GM19239 (cell line): ENCODE data around the gene DOCK11.

Experiments
- DNase-seq: peaks from one replicate; pipeline ENCODE4 v3.0.0; 2011; ENCODE audit warnings: low spot score; ENCODE audit not compliant: insufficient read length
- FAIRE-seq: peaks from 2 replicates; lab custom pipeline; 2011; peaks lifted over from hg19 to GRCh38; lab: Jason Lieb, UNC

Gene DOCK11

GRCh38 chrX:118498755-118499154 lies 3.1 kb downstream of the DOCK11 start:
- FAIRE-seq (peak; percentile 90), DNase-seq (no peak)

- FAIRE-seq (no peak), DNase-seq (no peak)
Measured at GRCh38 chrX:118499295-118499694, 3.7 kb downstream of the DOCK11 start.

DNA sequence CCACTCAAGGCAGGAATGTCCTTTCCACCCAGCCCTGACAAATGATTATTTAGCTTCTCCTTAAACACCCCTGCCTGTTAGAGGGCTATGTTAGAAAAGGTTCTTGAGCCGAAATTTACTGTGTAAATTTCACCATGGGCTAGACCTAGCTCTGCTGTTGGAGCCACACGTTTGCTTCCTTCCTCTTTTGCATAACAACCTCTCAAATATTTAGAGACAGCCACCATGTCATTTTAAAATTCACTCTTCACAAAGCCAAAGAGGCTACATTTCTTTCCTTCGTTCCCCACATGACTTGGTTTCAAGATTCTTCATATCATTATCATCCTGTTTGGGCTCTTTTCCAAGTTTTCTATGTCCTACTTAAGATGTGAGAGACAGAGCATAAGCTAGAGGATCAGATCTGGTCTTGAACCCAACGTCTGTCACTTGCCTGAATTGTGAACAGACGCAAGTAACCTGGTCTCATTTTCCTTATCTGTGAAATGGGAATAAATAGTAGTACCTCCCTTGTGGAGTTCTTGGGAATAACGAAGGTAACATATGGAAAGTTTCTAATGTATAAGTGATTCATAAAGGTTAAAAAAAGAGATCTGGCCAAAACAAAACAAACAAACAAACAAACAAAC lies 6.7 kb downstream of the DOCK11 start:
- FAIRE-seq (peak; percentile 96), DNase-seq (no peak)

- FAIRE-seq = peak; percentile 83
- DNase-seq = no peak
Measured at GRCh38 chrX:118503260-118504041, 7.8 kb downstream of the DOCK11 start.

- FAIRE-seq (no peak), DNase-seq (no peak)
Measured at GRCh38 chrX:118504581-118504980, 9.0 kb downstream of the DOCK11 start.

DNA sequence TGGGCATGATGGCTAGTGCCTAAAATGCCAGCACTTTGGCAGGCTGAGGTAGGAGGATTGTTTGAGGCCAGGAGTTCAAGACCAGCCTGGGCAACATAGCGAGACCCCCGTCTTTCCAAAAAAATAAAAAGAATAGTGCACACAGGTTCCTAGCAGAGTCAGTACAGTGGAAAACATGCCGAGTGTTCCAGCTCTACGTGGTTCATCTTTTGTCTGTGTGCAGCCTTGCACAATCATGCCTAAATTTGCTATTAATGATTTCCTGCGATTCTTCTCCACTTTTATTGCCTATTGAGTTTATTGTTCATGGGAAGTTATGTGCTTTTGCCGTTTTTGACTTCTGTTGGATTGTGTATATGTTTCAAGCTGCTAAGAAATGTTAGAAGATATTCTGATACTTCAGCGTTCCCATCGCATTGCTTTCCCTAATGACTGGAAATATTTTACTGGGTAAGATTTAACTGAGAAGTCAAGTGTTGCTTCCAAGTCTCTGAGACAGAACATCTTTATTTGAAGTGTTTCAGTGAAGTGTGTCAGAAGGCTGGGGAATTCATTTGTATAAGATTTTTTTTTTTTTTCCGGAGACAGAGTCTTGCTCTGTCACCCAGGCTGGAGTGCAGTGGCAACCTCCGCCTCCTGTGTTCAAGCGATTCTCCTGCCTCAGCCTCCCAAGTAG lies 11.3 kb downstream of the DOCK11 start:
- no peak for DNase-seq
- FAIRE-seq = peak; percentile 64

DNA sequence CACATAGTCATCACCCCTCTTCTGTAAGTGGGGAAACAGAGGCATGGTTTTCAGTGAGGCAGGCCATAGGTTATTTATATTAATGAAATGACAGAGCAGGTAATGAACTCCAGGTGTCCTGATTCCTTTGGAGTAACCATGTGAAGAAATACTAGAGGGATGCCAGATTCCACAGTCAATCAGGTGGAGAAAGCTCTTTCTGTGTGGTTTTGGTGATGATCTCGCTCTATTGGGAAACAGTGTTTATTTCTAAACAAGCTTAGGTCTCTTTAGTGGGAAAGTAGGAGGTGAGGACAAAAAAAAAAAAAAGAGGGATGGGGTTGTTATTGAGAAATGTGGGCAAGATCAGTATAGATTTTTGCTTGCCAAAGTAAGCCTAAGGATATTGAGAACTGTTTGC lies 12.2 kb downstream of the DOCK11 start:
- DNase-seq (no peak), FAIRE-seq (no peak)

DNA sequence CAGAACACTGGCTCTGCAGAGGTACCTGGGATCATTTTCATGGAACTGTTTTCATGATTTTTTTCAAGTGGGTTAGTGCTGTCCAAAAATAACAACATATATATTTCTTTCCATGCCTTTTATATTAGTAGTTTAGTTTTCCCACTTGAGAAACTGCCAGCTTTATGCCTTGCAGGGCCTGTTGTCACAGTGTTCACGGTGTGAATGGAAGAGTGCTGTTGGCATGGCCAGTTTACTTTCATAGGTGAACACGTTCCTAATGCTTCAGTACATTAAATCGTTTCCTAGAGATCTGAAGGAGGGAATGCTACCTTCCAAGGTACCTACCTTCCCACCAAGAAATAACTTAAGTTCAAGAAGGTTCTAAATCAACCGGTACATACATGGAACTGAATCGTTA lies 12.6 kb downstream of the DOCK11 start:
- DNase-seq (no peak), FAIRE-seq (no peak)

DNA sequence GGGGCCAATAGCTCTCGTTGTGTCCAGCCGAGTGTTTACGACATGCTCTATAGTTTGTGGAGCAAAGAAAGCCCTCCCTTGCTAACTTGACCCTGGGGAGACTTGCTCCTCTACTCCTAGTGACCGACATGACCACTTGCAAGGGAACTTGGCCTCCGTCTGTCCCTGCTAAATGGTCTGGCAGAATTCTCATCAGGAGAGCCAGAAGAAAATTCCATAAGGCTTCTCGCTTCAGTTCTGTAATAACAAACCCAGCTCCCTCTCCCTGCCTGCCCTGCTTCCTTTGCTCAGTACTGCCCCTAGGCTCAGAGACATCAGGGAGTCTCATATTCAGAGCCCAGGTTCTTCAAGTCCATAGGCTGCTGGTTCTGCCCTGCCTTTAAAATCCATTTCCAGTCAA lies 13.0 kb downstream of the DOCK11 start:
- no peak for FAIRE-seq

GRCh38 chrX:118510111-118510510 lies 14.5 kb downstream of the DOCK11 start:
- DNase-seq (no peak), FAIRE-seq (no peak)

More for the DNA sequence above, 13.0 kb downstream of the DOCK11 start:
- no peak for DNase-seq

DNA sequence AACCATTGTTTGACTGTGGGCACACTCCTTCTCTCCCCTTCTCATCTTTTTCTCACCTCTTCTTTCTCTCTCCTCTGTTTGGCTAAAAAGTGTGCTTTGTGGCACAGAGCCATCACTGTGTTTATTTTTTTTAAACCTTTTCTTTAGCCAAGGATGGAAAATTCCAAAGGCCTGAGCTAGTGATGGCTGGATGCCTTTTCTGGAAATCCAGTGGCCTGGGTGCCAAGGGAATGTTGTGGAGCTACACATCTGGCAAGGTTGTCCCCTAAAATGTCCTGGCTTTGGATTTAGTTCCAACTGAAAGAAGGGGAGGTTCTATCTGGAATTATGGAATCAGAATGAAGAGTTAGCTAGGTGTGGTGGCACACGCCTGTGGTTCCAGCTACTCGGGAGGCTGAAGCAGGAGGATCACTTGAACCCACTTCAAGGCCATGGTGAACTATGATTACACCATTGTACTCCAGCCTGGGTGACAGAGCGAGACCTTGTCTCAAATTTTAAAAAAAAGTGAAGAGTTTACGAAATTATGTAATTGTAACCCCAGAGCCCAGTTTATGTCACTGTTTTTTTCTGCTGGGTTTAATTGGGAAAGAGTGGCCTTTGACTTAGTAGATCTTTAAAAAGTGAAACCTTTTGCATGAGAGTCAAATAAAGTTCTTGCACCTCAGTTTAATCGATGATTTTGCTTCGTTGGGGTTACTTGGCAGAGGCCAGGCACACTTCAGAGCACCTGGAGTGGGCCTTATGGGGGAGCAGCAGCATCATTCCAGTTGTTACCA lies 17.7 kb downstream of the DOCK11 start:
- no peak for DNase-seq
- no peak for FAIRE-seq

- no peak for DNase-seq
- FAIRE-seq = peak; percentile 33
Measured at GRCh38 chrX:118519411-118520215, 24.0 kb downstream of the DOCK11 start.

DNA sequence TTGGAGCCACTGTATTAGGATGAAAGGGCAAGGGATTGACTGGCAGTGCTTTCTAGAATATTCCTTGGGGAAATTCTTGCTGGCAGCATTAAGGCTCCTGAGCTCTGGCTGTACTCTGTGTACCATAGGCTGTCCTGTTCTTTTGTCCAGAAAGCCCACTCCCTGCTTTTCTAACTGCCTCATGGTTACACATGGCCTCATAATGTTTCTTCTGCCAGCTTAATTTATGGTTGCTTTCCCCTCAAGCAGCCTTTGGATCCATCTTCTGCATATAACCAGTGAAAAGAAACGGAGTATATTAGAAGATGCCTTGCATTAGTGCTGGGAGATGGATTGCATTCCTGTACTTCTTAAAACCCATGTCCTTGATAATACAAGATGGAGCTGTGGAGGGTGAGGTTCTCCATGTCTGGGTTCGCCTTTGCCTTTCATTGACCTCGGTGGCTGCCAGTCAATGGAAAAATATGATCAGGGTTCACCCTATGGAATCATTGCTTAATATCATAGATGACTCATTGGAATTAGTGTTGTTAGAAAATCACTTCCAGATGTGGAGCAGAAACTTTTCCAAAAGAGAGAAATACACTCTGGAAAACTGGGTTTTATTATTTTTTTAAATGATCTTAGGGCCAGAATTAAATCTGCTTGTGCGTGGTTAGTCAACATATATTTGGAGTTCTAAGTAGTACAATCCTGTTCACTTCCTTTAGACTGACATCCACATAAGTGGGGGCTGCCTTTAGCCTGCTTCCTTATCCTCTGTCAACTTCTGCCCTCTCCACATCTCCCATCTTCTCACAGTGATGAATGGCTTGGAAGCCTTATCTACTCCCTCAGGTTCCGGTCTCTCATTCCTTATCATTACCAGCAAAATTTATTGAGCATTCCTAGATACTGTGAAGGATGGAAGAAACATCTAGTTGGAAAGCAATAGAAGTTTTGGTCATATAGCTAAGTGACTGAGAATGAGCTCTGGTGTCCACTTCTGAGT lies 24.9 kb downstream of the DOCK11 start:
- FAIRE-seq (no peak), DNase-seq (no peak)

DNA sequence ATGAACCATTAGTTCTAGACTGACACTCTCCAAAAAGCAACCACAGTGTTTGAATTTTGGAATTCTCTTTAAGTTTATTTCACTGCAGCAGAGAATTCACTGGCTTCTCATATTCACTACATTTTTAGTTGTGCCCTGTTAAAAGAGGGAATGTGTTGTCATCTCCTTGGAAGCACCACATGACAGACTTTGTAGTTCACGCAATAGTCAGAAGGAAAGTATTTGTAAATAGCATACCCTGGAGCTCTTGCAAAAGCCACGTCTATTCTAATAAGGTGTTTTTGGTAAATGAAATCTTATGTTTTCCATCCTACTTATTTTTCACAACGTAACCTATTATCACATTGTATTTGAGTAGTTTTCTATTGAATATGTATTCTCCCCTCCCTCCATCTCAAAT lies 25.8 kb downstream of the DOCK11 start:
- peak; percentile 28 for FAIRE-seq
- no peak for DNase-seq

- FAIRE-seq (no peak), DNase-seq (no peak)
Measured at GRCh38 chrX:118522230-118522926, 26.8 kb downstream of the DOCK11 start.

GRCh38 chrX:118523920-118524319 lies 28.3 kb downstream of the DOCK11 start:
- FAIRE-seq (peak; percentile 76), DNase-seq (no peak)

- DNase-seq = no peak
- FAIRE-seq = no peak
Measured at GRCh38 chrX:118524344-118524743, 28.7 kb downstream of the DOCK11 start.

GRCh38 chrX:118525174-118525730 lies 29.6 kb downstream of the DOCK11 start:
- FAIRE-seq (no peak), DNase-seq (no peak)
